Ovary (tissue), 3 donors: ENCODE data around the gene MEGF8.
"Not testable (repeated sequence)": the region's sequence is repeated elsewhere in the genome, so short reads cannot be mapped to it uniquely, and the experiment has no call there.

Experiments
- CTCF ChIP-seq, 3 donors: fragments of 450-650 bp in 2 of 3; fragments of 200-600 bp in 1 of 3; IDR thresholded peaks; one replicate each; pipeline versions ENCODE4 v1.5.1 to v1.8.0; 2016 to 2022; ENCODE audit warnings: antibody characterized with exemption in 3 of 3, mild to moderate bottlenecking in 1 of 3
- EP300 ChIP-seq: sonication (generic); formaldehyde crosslinking; IDR thresholded peaks from one replicate; pipeline ENCODE4 v1.6.1; 2017; ENCODE audit warnings: antibody characterized with exemption
- POLR2A ChIP-seq: fragments of 450-650 bp; IDR thresholded peaks from one replicate; pipeline ENCODE4 v1.6.1; 2017; ENCODE audit warnings: antibody characterized with exemption, mild to moderate bottlenecking, moderate library complexity
- donor health status: DM: no; HTN: no; CAD: no.

GRCh38 chr19:42331333-42331732, 5.9 kb downstream of the MEGF8 start:
- TF ChIP-seq CTCF (IDR thresholded peaks at IDR 0.05); EP300; POLR2A: not testable (repeated sequence)
